Activated T-cell treated with anti-CD3 and anti-CD28 coated beads for 4 hours (primary cell): Measurements from ENCODE around the gene HOXD4.
A peak's percentile ranks its signal among the peaks of the same experiment; 100 is the strongest.

Source experiments
- DNase-seq: peaks from one replicate; pipeline ENCODE4 v3.0.0-alpha.2; 2020

Gene HOXD4

DNA sequence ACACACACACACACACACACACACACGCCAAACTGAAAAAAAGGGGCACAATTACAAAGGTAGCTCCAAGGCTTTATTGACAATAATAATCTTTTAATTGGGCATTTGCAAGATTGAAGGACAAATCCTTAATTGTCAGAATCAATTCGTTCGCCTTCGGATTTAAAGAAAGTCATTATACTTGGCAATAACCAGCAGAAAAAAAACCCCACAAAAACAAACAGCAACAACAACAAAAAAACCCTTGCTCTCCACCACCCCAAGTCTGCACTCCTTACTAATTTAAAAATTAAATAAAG lies 23.6 kb upstream of the HOXD4 start:
- no peak for DNase-seq

DNA sequence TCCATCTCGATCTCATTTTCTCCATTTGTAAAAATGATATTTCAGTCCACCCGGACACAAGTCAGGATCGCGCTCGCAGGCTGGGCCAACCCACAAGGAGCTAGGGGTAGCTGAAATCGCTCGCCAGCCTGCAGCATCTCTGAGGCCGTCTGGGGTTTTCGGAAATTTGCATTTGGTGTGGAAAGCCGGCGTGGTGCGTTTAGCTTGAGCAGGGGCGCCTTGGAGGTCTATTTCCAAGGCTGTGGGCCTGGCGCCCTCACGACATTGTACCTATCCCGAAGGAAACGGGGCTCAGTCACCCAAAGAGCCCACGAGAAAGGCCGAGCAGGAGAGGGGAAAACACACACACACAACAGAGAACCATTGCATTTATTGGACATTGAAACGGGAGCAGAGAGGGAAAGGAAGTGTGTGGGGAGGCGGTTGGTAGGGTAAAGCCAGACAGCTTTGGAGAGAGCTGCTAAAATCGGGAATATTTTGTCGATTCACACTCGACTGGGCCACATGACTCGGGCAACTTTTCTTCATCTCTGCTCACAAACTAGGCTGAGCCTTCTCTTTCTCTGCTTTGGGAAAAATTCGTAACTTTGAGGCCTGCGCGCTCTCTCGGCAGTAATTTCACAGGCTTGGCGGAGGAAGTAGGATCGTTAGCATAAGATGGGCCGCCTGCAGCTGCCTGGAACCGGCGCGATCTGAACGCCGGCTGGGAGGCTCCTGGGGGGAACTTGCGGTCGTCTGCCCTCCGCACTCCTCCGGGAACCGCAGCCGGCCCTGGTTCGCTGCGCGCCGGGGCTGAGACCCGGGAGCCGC lies 23.0 kb upstream of the HOXD4 start:
- no peak for DNase-seq

DNA sequence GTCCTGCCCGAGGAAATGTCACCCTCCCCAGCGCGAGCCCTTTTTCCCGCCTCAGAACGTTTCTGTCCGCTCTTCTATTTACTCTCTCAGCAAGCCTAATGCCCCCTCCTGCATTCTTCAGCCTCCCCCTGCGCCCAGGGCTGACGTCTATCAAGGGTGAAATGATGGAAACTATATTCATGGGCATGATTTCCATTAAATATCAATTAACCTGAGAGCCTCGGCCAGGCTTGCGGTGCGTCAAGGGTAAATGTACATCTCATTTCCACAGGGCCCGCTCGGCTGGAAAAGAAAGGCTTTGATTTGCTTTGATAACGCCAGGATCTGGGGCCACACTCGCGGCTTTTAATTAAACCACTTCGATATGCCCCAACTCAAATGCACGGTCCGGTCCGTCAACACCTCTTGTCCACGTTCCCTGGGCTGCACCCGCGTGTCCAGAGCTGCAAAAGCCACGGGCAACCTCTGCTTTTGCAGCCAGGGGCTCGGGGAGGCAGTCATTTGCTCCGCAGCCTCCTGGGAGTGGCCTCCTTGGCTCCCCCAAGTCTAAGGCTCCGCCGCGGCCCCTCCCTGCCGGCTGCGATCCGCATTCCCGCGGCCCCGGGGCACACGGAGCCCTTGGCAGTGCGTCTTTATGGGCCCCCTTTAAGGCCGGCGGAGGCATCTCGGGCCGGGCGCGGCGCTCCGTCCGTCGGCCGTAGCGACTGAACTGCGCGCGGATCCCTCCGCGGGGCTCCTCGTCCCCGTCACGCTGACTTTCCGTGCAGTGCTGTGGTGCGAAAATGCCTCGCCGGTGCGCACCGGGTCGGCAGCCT lies 22.2 kb upstream of the HOXD4 start, which contains the start of gene HOXD8:
TSS of gene HOXD8 (plus strand) at position 724 of the 815 bp plus-strand sequence. CDS start 662 bp downstream, outside the sequence.
- no peak for DNase-seq

DNA sequence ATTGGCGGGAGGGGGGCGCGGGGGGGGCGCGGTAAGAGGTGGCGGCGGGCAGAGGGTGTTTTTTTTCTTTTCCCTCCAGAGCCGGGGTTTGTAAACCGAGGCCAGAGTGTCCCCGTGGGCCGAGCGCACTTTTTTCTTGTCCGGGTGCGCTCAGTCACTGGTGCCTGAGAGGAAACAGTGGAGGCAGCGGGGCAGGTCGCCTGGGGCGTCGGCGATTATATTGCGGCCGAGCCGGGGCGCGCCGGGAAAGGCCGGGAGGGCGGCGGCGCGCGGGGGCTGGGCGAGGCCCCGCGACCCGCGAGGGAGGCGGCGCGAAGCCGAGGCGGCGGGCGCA lies 21.6 kb upstream of the HOXD4 start:
- DNase-seq = no peak

DNA sequence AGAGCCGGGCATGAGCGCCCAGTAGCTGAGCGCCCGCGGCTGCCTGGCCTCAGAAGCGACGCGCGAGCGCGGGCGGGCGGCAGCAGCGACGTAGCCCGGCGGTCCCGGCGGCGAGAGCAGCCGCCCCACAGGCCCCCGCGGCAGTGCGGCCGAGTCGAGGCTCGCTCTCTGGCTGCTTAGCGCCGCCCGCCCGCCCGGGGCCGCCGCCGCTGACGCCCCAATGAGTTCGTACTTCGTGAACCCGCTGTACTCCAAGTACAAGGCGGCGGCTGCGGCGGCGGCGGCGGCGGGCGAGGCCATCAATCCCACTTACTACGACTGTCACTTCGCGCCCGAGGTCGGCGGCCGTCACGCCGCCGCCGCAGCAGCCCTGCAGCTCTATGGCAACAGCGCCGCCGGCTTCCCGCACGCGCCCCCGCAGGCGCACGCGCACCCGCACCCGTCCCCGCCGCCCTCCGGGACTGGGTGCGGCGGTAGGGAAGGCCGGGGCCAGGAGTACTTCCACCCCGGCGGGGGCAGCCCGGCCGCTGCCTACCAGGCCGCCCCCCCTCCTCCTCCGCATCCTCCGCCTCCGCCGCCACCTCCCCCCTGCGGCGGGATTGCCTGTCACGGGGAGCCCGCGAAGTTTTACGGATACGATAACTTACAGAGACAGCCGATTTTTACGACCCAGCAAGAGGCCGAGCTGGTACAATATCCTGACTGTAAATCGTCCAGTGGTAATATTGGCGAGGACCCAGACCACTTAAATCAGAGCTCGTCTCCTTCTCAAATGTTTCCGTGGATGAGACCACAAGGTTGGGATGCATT lies 21.0 kb upstream of the HOXD4 start:
- DNase-seq = no peak

DNA sequence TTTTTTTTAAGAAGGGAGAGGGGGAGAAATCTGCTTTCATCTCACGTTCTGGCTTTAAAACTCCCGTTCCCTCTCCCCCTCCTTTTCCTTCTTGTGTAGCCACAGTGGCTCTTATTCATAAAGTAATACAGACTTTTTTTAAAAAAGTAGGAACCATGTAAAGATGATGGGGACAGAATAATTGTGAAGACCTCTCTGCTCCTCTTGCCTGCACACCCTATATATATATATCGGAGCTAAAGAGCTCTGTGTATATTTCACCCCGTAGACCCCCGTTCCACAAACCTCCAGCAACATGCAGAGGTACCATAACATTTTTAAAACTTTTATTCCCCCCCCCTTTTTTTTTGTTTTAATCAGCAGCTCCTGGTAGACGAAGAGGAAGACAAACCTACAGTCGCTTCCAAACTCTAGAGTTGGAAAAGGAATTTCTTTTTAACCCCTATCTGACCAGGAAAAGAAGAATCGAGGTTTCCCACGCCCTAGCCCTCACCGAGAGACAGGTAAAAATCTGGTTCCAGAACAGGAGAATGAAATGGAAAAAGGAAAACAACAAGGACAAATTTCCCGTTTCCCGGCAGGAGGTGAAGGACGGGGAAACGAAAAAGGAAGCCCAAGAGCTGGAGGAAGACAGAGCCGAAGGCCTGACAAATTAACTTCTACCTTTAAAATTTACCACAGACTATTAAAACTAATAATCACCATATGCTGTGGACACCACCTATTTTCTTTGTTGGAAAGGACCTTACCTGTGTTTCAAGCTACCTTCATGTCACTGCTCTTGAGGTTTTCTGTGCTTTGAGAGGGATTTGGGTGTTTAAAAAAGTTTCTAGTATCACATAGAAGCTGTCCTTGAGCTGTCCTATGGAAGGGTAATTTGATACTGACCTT lies 20.1 kb upstream of the HOXD4 start:
- DNase-seq = no peak

DNA sequence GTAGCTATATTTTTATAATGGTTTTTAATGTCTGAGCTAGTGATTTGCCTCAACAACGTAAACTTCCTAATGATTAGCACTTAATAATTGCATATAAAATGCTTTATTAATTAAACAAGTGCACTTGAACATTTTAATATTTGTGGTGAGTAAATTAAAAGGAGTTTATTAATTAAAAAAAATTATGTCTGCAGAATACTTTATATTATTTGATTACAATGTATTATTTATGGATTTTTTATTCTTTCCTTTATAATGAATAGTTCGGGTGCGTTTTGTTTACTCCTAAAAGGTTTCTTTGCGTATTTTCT lies 19.5 kb upstream of the HOXD4 start:
- DNase-seq = no peak

DNA sequence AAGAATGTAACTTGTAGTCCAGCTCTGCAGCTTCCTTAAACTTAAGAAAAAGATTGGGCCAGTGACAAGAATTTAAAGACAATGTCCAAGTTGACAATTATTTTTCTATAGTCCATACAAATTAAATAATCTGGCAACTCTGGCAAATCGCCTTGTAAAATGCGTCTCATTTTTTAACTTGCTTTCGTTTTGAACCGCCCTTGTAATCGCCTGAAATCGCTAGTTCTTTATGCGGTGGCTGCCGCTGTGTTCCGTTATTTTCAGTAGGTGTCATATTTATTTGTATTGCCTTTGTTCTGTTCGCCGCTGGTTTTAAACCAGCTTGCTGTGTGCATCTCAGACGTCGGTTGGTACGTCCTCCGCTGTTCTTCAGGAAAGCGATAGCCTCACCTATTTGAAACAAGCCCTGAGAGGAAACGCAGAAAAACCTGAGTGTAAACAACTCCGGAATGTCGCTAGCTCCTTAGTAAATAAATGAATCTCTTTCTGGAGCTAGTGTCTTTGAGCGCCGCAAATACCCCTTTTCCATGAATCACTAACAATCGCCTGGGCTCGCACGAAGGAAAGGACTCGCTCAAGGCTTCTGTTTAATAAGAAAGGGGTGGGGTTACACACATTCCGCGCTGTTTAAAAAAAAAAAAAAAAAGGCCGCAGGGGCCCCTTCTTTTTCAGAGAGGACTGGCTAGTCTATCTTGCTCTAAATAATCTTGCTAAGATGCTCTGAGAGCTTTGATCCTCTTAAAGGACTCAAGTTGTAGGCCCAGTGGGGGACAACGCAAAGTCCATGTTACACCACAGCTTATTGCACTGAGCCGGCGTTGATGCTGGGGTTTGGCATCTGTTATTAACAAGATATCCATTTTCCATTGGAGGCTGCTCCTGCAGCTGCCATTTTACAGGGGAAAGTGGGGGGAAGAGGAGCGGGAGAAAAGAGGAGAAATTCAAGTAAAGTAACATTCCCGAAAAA lies 18.9 kb upstream of the HOXD4 start:
- DNase-seq = no peak

DNA sequence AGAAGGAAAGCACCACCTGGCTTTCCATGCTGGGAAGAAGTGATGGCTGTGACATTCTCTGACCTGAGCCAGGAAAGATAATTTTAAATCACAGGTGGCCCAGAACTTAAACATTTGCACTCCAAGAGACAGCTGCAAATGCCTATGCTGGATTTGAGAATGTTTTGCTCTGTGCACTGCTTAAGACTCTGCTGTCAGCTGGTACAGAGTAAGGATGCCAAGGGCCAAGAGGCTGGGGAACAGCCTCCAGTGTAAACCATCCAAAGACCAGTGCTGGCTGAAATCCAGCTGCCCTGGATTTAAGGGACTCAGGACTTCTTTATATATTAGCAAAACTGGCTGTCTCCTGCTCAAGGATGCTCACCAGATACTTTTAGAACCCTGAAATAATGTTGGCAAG lies 18.0 kb upstream of the HOXD4 start:
- no peak for DNase-seq

DNA sequence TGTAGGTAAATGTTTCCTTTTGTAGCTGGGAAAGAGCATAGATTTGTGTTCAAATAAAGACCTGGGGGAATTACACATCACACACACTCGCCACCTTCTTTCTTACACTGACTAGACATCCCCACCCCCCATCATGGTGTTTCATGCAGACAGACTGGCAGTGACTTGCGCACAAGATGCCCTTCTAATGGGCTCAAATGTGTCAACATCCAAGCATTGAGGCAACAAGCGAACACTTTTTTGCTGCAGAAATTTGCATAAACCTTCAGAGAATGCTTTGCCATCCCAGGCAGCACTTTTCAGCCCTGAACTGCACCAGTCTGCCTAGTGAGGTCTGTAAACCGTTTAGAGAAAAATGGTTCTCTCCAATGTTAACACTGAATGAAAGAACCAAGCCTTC lies 17.3 kb upstream of the HOXD4 start:
- DNase-seq = no peak

DNA sequence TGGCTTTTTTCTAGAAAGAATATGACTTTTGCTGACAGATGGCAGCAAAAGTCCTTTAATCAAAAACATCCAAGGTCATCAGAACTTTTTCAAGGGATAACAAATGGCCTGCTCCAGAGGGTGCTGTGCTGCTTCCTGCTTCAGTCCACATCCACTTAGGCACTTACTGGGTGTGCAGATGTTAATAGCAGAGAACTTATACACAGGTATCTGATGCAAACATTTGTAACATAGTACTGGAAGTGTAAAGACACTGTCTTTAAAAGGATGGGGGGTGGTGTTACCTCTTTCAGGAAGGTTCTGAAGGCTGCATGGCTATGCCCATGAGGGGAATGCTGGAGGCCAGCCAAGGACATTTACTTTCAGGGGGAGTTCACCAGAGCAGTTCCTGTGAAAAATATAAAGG lies 16.3 kb upstream of the HOXD4 start:
- no peak for DNase-seq

DNA sequence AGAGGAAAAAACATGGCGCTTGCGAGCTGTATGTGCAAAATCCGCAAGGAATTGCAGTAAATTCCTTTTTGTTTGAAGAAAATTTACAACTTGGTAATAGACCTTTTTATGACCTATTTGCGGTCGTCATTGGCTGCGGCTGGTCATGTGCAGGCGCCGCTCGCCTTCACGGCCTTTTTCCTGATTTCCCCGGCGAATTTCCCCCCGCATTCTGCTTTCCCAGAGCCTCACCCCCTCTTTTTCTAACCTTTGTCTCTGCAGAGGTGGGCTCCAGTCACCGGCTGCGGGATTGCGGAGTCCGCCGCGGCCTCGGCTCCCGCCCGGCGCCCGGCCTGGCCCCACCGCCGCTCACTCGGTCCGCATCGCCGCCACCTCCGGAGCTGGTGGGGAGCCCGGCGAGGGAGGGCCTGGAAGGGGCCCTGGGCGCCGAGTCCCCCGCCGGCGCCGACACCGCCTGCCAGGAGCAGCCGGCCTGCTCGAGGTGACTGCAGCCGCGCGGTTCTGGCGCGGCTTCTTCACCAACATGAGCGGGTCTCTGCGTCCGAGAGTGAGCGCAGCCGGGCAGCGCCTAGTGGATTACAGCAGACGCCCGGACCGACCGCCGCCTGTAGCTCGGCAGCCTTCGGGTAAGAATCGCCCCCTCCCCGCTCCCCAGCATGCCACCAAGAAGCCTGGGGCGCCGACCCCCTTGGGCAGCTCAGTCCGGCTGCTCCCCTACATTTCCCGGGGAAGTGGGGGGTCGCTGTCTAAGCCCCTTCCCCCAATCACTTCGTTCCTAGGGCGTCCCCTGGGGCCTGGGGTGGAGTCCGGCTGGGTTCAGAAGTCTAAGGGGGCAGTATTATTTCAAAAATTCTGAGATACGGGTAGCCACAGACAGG lies 14.7 kb upstream of the HOXD4 start:
- DNase-seq = no peak

DNA sequence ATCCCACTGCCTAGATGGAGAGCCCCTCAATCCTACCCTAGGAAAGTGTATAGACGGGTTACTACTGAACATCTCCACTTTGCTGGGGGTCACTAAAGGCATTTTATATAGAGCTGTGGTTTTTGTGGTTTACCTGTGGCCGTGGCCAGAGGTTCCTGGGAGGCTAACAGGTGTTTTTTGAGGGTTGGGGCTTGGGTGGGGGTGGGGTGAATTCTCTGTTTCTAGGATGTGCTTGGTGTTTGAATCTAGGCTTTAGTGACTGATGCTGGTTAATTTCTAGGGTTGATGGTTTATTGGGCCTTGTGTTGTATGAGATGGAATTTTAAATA lies 14.1 kb upstream of the HOXD4 start:
- DNase-seq = no peak

DNA sequence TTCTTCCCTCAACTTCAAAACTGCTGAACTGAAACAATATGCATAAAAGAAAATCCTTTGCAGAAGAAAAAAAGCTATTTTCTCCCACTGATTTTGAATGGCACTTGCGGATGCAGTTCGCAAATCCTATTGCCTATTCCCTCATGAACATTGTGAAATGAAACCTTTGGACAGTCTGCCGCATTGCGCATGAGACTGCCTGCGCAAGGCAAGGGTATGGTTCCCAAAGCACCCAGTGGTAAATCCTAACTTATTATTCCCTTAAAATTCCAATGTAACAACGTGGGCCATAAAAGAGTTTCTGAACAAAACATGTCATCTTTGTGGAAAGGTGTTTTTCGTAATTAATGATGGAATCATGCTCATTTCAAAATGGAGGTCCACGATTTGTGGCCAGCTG lies 13.4 kb upstream of the HOXD4 start:
- no peak for DNase-seq

DNA sequence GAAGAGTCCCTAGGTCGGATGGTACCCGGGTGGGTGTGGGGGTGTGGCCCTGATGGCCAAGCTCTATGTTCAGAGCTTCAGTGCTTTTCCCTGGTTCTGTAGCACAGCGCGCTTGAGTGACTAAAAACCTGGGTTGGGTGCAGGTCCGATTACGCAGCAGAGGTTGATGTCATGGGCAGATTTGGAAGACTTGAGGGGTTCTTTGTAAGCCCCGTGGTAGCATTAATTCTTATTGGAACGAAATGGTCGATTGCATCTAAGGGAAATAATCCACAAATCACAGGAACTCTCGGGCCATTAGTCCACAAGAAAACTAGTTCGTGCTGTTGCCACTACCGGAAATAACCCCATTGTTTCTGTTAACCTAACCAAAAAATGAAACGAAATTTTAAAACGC lies 12.8 kb upstream of the HOXD4 start:
- no peak for DNase-seq

DNA sequence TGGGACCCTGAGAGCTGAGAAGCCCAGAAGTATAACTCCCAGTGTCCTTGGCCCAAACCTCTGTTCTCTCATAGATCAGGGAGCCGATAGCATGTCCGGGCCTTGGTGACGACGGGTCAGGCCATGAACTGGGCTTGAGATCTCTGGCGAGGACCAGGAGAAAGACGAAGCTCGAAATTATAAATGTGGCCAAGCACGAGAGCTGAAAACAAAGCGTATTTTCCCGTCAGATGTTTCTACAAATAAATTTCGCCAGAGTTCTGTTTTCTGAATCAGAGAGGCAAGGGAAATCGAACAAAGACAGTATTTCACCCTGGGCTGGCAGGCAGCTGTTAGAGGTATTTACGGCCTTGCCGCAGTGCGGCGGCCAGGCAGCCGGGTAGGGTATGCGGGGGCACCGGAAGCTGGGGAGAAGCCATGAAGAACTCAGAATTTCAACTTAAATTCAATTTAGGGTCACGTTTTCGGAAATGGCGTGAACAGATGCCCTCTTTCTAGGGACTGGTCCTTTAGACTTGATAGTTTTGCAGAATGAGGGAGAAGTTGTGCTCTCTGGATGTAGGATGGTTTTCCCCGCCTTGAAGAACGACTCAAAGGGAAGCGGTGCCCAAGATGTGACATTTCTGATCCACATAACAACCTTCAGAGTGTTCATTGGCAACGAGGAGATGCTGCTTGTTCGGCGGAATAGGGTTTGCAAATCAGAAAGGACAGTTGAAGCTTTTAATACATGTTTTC lies 12.3 kb upstream of the HOXD4 start:
- DNase-seq = no peak

DNA sequence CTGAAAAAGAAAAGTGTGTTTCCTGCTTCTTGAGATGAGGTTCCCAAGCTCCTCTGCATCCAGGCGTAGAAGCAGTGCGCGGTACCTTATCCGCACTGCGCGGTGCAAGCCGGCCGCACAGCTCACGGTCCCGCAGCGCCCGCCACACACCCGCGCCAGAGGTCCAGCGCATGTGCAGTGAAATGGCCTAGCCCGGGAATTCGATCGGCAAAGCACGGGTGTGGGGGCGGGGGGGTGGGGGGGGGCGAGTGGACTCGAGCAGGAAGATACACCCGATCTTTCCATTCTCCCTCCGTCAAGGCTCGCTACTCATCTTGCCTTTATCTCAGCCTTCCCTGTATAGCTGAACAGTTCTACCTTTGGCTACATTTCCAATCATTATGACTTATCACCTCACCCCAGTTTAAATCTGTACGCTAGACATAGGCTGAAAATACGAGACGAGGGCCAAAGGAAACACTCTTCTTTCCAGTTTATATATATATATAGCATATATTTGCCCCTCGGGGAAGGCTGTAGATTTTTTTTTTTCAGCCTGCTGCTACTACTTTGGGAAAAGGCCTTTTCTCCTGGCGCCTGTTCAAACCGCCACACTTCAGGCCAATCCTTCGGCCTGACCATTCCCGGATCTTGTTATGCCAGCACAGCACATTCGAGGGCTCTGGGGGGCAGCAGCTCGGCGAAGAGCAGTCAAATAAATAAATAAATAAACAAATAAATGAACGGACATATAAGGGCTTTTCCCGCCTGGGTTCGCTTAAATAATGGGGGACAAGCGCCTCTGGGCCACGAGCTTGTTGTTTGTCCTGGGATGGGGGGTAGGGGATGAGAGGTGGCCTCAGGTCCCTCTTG lies 11.5 kb upstream of the HOXD4 start:
- DNase-seq = no peak

DNA sequence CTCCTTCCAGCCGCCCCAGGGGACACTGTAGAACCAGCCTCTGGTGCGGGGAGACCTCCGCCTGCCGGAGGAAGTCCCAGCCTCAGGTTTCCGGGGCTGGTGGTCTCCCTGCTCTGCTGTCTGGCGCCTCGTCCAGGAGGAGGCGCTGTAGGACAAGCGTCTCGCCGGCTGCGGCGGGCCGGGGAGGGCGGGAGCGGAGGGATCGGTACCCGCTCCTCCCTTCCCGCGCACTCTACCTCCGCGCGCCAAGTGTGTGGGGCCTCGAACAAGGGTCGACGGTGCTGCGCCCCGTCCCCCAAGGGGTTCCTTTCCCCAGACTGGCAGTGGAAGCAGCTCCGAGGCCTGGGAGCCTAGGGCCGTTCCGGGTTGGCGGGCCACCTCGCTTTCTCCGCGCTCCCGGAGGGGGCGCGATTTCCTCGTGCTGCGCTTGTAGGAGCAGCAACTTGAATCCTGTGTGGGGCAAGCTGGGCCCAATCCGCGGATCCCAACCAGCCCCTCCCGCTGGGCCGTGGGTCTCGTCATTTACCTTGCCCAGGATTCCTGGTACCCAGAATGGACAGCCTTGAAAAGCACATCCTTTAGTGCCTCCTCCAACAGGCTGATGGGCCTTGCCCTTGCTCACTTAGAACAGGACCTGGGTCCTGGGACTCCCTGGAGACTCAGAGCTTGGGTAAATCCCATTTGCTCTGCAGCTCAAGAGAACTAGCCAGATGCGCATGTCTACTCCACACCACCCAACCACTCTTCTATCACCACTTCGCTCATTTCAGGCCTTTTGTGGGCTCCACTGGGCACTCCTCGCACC lies 10.6 kb upstream of the HOXD4 start:
- peak; percentile 44 for DNase-seq
